Upper lobe of left lung (tissue), 6 donors: ENCODE results near the gene ZNF609. TPM values are rescaled to one million over a fixed set of nuclear protein-coding genes. Genes with fewer than 3 reads are reported as not detected.
A peak's percentile ranks its signal among the peaks of the same experiment; 100 is the strongest.

Source experiments
- ATAC-seq, 2 donors: fragments of 200-7000 bp; cut with Tn5 transposase; one replicate each; pipeline ENCODE4 v1.9.1; 2022; ENCODE audit warnings: mild to moderate bottlenecking in 2 of 2, moderate library complexity in 2 of 2; ENCODE audit not compliant: low FRiP score in 2 of 2
- DNase-seq, 2 donors: peaks; one replicate each; pipeline ENCODE4 v3.0.0-alpha.2; 2019 to 2020
- H3K27ac ChIP-seq, 4 donors: fragments of 200-600 bp; sonication (generic); one replicate each; pipeline ENCODE4 v1.5.1; 2016 to 2019
- H3K27me3 ChIP-seq, 4 donors: fragments of 200-600 bp; sonication (generic); one replicate each; pipeline ENCODE4 v1.5.1; 2017 to 2019
- H3K36me3 ChIP-seq, 4 donors: fragments of 200-600 bp; sonication (generic); one replicate each; pipeline ENCODE4 v1.5.1; 2016 to 2019
- H3K4me1 ChIP-seq, 4 donors: fragments of 200-600 bp; sonication (generic); one replicate each; pipeline ENCODE4 v1.5.1; 2018 to 2019
- H3K4me3 ChIP-seq, 4 donors: fragments of 200-600 bp; sonication (generic); one replicate each; pipeline ENCODE4 v1.5.1; 2017 to 2019; ENCODE audit warnings: mild to moderate bottlenecking in 2 of 4, moderate library complexity in 1 of 4
- H3K9me3 ChIP-seq, 4 donors: fragments of 200-600 bp; sonication (generic); one replicate each; pipeline ENCODE4 v1.5.1; 2018 to 2019
- EP300 ChIP-seq, 4 donors: sonication (generic); formaldehyde crosslinking; IDR thresholded peaks; one replicate each; pipeline ENCODE4 v1.5.1; 2017; ENCODE audit warnings: antibody characterized with exemption in 4 of 4, control low read depth in 2 of 4
- POLR2A ChIP-seq, 4 donors: fragments of 450-650 bp; IDR thresholded peaks; one replicate each; pipeline ENCODE4 v1.5.1; 2016 to 2017; ENCODE audit warnings: antibody characterized with exemption in 4 of 4, mild to moderate bottlenecking in 2 of 4
- POLR2AphosphoS5 ChIP-seq, 2 donors: sonication (generic); formaldehyde crosslinking; IDR thresholded peaks; one replicate each; pipeline ENCODE4 v1.5.1; 2017; ENCODE audit warnings: antibody characterized with exemption in 2 of 2
- WGBS, 2 donors: methylation state at CpG; one replicate each; pipeline ENCODE4 v1.1.5; 2017 to 2018; 5-methylcytosine and 5-hydroxymethylcytosine counted together
- total RNA-seq, 6 donors: library from RNA; depleted of rRNA in 4 of 6; stranded (reverse); fragments of >200 nt in 4 of 6; gene quantifications; one replicate each; pipeline versions ENCODE4 v1.1.0 to v1.2.1, GENCODE V29; 2016 to 2021
- TF ChIP-seq, protein P1 (sequence below), 6 experiments: fragments of 450-650 bp in 4 of 6; fragments of 200-600 bp in 2 of 6; sonication (generic) in 2 of 6; IDR thresholded peaks; one replicate each; pipeline ENCODE4 v1.5.1; 2016 to 2019; ENCODE audit warnings: antibody characterized with exemption in 6 of 6
- donor health status: DM: no; HTN: no; CAD: no; lungs with moderate emphysema.
- donor health status: DM: no; HTN: yes; CAD: no; lungs with severe emphysema.

ZNF609 gene
- total RNA-seq, 6 donors from 2014 or later, result 30.4 to 65.0 (median 44.5) TPM

DNA sequence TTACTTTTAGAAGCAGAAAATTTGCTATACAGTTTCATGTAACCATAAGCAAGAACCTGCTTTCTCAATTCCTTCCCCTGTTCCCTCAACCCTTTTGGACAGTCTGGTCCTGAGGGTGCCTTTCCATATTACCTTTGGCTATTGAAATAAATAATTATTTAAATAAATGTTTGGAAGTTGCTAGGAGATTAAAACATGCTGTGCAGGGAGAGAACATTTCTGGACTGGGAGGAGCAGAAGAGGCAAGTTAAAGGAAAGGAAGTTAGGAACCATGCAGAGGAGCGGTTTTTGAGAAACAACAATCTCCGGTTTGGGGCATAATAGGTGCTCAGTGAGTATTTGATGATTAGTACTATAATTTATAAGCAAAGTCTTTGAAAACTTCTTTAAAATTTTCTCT lies 41.8 kb downstream of the ZNF609 start:
- TF ChIP-seq, protein P1, sequence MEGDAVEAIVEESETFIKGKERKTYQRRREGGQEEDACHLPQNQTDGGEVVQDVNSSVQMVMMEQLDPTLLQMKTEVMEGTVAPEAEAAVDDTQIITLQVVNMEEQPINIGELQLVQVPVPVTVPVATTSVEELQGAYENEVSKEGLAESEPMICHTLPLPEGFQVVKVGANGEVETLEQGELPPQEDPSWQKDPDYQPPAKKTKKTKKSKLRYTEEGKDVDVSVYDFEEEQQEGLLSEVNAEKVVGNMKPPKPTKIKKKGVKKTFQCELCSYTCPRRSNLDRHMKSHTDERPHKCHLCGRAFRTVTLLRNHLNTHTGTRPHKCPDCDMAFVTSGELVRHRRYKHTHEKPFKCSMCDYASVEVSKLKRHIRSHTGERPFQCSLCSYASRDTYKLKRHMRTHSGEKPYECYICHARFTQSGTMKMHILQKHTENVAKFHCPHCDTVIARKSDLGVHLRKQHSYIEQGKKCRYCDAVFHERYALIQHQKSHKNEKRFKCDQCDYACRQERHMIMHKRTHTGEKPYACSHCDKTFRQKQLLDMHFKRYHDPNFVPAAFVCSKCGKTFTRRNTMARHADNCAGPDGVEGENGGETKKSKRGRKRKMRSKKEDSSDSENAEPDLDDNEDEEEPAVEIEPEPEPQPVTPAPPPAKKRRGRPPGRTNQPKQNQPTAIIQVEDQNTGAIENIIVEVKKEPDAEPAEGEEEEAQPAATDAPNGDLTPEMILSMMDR (IDR thresholded peaks at IDR 0.05), result no peak
- no peak for TF ChIP-seq POLR2AphosphoS5 (IDR thresholded peaks at IDR 0.05)
- no peak for TF ChIP-seq EP300 (IDR thresholded peaks at IDR 0.05)
- TF ChIP-seq POLR2A (IDR thresholded peaks at IDR 0.05), result no peak
- H3K27me3 ChIP-seq, result no peaks in the 10 kb centered on the region
- peak in 1 of 2 donors; percentile 50 for ATAC-seq
- H3K36me3 ChIP-seq, result peaks cover 0 to 28% (median 9%) of the 10 kb centered on the region in 4 donors
- peaks cover 31 to 48% (median 32%) of the 10 kb centered on the region in 4 donors for H3K4me1 ChIP-seq
- H3K4me3 ChIP-seq, result no peak overlapping the region
- H3K27ac ChIP-seq, result peak overlapping the region in 3 of 4 donors; percentile 31 to 72 (median 32)
- WGBS, 2 donors, result 59 to 71% methylated on average over 2 of the region's 2 CpGs
- DNase-seq, result no peak
- no peaks in the 10 kb centered on the region for H3K9me3 ChIP-seq

DNA sequence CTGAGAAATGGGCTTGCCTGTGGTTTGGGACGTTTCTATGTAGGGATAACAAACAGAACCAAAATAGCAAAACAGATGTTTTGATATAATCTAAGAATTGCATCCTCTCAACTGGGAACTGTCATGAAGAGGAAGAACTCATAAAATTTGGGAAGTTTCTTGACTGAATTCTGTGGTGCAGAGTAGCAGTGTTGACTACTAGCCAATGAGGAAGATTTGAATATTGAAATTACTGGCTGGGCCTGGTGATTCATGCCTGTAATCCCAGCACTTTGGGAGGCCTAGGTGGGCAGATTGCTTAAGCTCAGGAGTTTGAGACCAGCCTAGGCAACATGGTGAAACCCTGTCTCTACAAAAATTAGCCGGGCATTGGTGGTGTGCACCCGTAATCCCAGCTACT lies 42.2 kb downstream of the ZNF609 start:
- no peaks in the 10 kb centered on the region for H3K27me3 ChIP-seq
- peaks cover 0 to 28% (median 9%) of the 10 kb centered on the region in 4 donors for H3K36me3 ChIP-seq
- ATAC-seq (peak in 1 of 2 donors; percentile 60), DNase-seq (no peak)
- H3K4me1 ChIP-seq, result peaks cover 34 to 52% (median 36%) of the 10 kb centered on the region in 4 donors
- H3K4me3 ChIP-seq, result no peak overlapping the region
- H3K27ac ChIP-seq, result peak overlapping the region; percentile 27 to 72 (median 48)
- H3K9me3 ChIP-seq, result no peaks in the 10 kb centered on the region
- TF ChIP-seq POLR2A (IDR thresholded peaks at IDR 0.05) (no peak), POLR2AphosphoS5 (IDR thresholded peaks at IDR 0.05) (no peak), EP300 (IDR thresholded peaks at IDR 0.05) (no peak)
- TF ChIP-seq, protein P1 (IDR thresholded peaks at IDR 0.05), result no peak
- WGBS, 2 donors, result 70% methylated on average over 3 of the region's 3 CpGs

DNA sequence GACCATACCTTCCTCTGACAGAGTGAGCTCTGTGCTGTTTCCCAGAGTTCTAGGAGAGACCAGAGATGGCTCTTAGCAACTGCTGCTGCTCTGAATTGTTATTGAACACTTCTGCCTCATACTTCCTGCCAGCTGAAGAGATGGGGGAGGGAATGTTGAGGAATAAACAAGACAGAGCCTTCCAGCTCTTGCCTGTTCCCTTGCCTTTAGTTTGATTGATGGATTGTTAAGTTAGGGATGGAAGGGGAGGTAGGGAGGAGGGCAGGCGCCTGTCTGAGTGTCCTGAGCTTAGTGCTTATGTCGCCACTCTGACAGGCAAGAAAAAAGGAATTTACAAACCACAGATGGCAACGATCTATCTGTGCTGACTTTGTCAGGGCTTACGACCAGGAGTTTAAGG lies 42.8 kb downstream of the ZNF609 start:
- Histone ChIP-seq H3K27me3 (no peaks in the 10 kb centered on the region), H3K4me3 (no peak overlapping the region), H3K9me3 (no peaks in the 10 kb centered on the region), H3K4me1 (peaks cover 36 to 58% (median 42%) of the 10 kb centered on the region in 4 donors), H3K36me3 (peaks cover 0 to 28% (median 9%) of the 10 kb centered on the region in 4 donors), H3K27ac (peak overlapping the region; percentile 27 to 72 (median 48))
- DNase-seq, result no peak
- 22 to 25% methylated on average over 4 of the region's 4 CpGs for WGBS, 2 donors
- TF ChIP-seq POLR2A (IDR thresholded peaks at IDR 0.05), result no peak
- TF ChIP-seq, protein P1 (IDR thresholded peaks at IDR 0.05), result no peak
- no peak for TF ChIP-seq EP300 (IDR thresholded peaks at IDR 0.05)
- TF ChIP-seq POLR2AphosphoS5 (IDR thresholded peaks at IDR 0.05), result no peak
- peak in 1 of 2 donors; percentile 34 for ATAC-seq

DNA sequence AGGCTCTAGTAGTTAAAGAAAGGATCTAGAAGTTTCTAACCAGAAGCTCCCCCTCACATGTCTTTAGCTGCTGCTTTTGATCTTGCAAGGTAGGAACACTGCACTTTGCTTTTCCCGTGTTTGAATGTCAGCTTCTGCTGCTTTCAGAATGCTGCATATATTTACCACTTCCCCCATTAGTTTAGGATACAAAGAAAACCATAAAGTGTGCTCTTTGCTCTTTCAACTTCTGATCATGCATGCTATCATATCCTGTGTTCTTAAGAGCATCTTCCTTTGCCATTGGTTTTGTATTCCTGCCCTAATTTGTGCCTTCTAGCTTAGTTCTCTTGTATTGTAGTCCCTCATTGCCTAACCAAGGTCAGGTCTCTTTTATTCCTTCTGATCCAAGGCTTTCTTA lies 43.3 kb downstream of the ZNF609 start:
- Histone ChIP-seq H3K36me3 (peaks cover 0 to 28% (median 9%) of the 10 kb centered on the region in 4 donors), H3K27me3 (no peaks in the 10 kb centered on the region), H3K4me3 (no peak overlapping the region), H3K4me1 (peaks cover 36 to 60% (median 46%) of the 10 kb centered on the region in 4 donors), H3K27ac (peak overlapping the region; percentile 27 to 72 (median 48)), H3K9me3 (no peaks in the 10 kb centered on the region)
- no peak for DNase-seq
- no peak for ATAC-seq
- WGBS, 2 donors, result 5 to 16% methylated on average over 1 of the region's 1 CpG
- TF ChIP-seq, protein P1 (IDR thresholded peaks at IDR 0.05), result no peak
- TF ChIP-seq POLR2A (IDR thresholded peaks at IDR 0.05), result no peak
- TF ChIP-seq EP300 (IDR thresholded peaks at IDR 0.05), result no peak
- TF ChIP-seq POLR2AphosphoS5 (IDR thresholded peaks at IDR 0.05), result no peak

DNA sequence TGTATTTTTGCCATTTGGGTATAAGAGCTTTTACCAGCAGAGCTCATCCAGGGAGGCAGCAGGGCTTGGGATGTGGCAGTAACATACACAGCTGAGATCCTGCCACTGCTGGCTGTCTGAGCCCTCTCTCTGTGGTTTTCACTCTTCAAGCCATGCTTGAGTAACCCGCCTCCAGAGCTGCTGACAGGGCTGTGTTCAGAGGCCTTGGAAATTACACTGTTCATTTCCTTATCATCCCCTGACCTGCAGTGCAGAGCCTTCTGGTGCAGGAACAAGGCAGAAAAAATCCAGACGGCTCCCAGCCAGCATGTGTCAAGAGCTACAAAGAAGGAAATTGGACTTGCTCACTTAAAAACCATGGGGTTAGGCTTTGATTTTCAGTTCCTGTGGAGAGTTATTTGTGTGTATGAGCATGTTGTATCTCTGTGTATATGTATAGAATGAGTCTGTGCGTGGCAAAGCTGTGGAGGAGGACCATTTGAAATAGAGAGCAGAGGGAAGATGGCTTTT lies 47.0 kb downstream of the ZNF609 start:
- H3K4me3 ChIP-seq, result no peak overlapping the region
- peak; percentile 88 to 93 for ATAC-seq
- peaks cover 29 to 56% (median 34%) of the 10 kb centered on the region in 4 donors for H3K4me1 ChIP-seq
- DNase-seq, result peak in 1 of 2 donors; percentile 84
- H3K9me3 ChIP-seq, result no peaks in the 10 kb centered on the region
- no peaks in the 10 kb centered on the region for H3K27me3 ChIP-seq
- peaks cover 0 to 10% (median 0%) of the 10 kb centered on the region in 4 donors for H3K36me3 ChIP-seq
- H3K27ac ChIP-seq, result peak overlapping the region; percentile 31 to 61 (median 42)
- WGBS, 2 donors, result 12 to 25% methylated on average over 3 of the region's 3 CpGs
- TF ChIP-seq POLR2A (IDR thresholded peaks at IDR 0.05) (no peak), POLR2AphosphoS5 (IDR thresholded peaks at IDR 0.05) (no peak), EP300 (IDR thresholded peaks at IDR 0.05) (no peak)
- TF ChIP-seq, protein P1 (IDR thresholded peaks at IDR 0.05), result no peak
